Stomach (tissue), 9 donors: Measurements from ENCODE around the gene AGL. TPM values are rescaled to one million over a fixed set of nuclear protein-coding genes. Genes with fewer than 3 reads are reported as not detected.
A peak's percentile ranks its signal among the peaks of the same experiment; 100 is the strongest.

Experiments used
- DNase-seq, 2 donors: peaks; one replicate each; pipeline versions ENCODE4 v3.0.0 to v3.0.0-alpha.2; 2013 to 2019
- H3K27ac ChIP-seq, 5 donors: fragments of 200-600 bp in 4 of 5; sonication (generic) in 4 of 5; one replicate each; pipeline ENCODE4 v1.5.1; 2013 to 2019; ENCODE audit warnings: mild to moderate bottlenecking in 1 of 5, moderate library complexity in 1 of 5
- H3K27me3 ChIP-seq, 3 donors: fragments of 200-600 bp; sonication (generic); one replicate each; pipeline ENCODE4 v1.5.1; 2017 to 2019; ENCODE audit warnings: mixed run types in 1 of 3
- H3K36me3 ChIP-seq, 4 donors: fragments of 200-600 bp; sonication (generic); 1 replicate in 3 of 4; 2 replicates in 1 of 4; pipeline ENCODE4 v1.5.1; 2016 to 2019
- H3K4me1 ChIP-seq, 4 donors: fragments of 200-600 bp; sonication (generic); one replicate each; pipeline ENCODE4 v1.5.1; 2016 to 2019
- H3K4me3 ChIP-seq, 4 donors: fragments of 200-600 bp; sonication (generic) in 3 of 4; one replicate each; pipeline ENCODE4 v1.5.1; 2016 to 2019; ENCODE audit warnings: mild to moderate bottlenecking in 1 of 4
- H3K9me3 ChIP-seq, 4 donors: fragments of 200-600 bp; sonication (generic); one replicate each; pipeline ENCODE4 v1.5.1; 2016 to 2019
- EP300 ChIP-seq: sonication (generic); formaldehyde crosslinking; IDR thresholded peaks from one replicate; pipeline ENCODE4 v1.6.1; 2017; ENCODE audit warnings: antibody characterized with exemption
- POLR2A ChIP-seq, 4 donors: fragments of 450-650 bp; IDR thresholded peaks; one replicate each; pipeline ENCODE4 v1.6.1; 2016; ENCODE audit warnings: antibody characterized with exemption in 4 of 4, control low read depth in 2 of 4, mild to moderate bottlenecking in 1 of 4, moderate library complexity in 1 of 4
- POLR2AphosphoS5 ChIP-seq, 3 donors: sonication (generic); formaldehyde crosslinking; IDR thresholded peaks; one replicate each; pipeline ENCODE4 v1.6.1; 2016; ENCODE audit warnings: antibody characterized with exemption in 3 of 3
- WGBS, 5 donors: extraction: QIAGEN DNeasy Blood & Tissue Kit in 3 of 5; methylation state at CpG; one replicate each; pipeline versions ENCODE4 v1.1.5 to v1.1.7; 2013 to 2018; 5-methylcytosine and 5-hydroxymethylcytosine counted together
- intact Hi-C: fragments of 100-400 bp; cut with DNase I; formaldehyde crosslinking; loops from one replicate; pipeline ENCODE4 v1.15.1; 2023; ENCODE audit warnings: low total_unique reads
- polyA plus RNA-seq, 3 donors: library from polyadenylated mRNA; stranded (reverse); fragments of 200-250 nt; gene quantifications; one replicate each; pipeline ENCODE4 v1.2.3, GENCODE V29; 2013
- total RNA-seq, 5 donors: library from RNA; depleted of rRNA; stranded (reverse); fragments of >200 nt; gene quantifications; one replicate each; pipeline versions ENCODE4 v1.1.0 to v1.2.3, GENCODE V29; 2014 to 2016
- TF ChIP-seq, protein P1 (sequence below), 7 experiments: fragments of 450-650 bp in 4 of 7; fragments of 200-600 bp in 3 of 7; sonication (generic) in 3 of 7; IDR thresholded peaks; one replicate each; pipeline ENCODE4 v1.5.1; 2016 to 2019; ENCODE audit warnings: antibody characterized with exemption in 7 of 7, control low read depth in 2 of 7, mild to moderate bottlenecking in 1 of 7
- donor health status: healthy with polysubstance abuse.
- donor health status: Bipolar disorder and iron deficiency.
- donor health status: healthy.

Gene AGL
- total and polyA plus RNA-seq, 8 donors, result 4.3 to 107 (median 16.1) TPM

DNA sequence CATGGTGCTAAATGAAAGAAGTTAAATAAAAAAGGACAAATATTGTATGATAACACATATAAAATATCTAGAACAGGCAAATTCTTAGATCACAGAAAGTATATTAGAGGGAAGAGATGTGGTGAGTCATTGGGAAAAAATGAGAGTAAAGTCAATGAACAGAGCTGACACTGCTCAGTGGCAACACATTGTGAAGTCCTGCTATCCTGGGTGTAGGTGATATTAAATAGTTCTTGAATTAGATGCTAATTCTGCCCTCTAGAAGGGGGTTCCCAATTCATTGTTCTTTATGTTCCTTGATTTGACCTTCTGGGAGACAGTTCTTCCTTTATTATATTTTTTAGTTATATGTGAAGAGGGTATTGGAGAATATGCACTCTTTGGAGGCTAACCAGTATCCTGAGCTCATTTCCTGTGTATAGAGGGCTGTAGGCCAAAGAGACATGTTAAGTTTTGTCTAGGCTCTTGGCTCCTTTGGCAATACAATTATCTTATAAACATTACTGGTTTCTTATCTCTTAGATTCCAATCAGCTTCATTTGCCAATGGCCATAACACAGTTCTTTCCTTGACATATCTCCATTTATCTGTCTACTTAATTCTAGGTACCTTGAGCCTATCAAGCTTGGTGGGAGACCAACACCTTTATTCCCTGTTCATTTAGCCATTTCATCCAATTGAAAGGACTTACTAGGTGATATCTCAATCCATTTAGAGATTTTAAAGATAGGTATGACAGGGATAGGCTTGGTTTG lies 113.1 kb downstream of the AGL start:
- Histone ChIP-seq H3K27me3 (no peaks in the 10 kb centered on the region), H3K9me3 (no peaks in the 10 kb centered on the region), H3K4me1 (no peaks in the 10 kb centered on the region), H3K36me3 (no peaks in the 10 kb centered on the region), H3K27ac (no peak overlapping the region), H3K4me3 (no peak overlapping the region)
- no peak for DNase-seq
- no peak for TF ChIP-seq POLR2AphosphoS5 (IDR thresholded peaks at IDR 0.05)
- intact Hi-C loops, result no loop called here

DNA sequence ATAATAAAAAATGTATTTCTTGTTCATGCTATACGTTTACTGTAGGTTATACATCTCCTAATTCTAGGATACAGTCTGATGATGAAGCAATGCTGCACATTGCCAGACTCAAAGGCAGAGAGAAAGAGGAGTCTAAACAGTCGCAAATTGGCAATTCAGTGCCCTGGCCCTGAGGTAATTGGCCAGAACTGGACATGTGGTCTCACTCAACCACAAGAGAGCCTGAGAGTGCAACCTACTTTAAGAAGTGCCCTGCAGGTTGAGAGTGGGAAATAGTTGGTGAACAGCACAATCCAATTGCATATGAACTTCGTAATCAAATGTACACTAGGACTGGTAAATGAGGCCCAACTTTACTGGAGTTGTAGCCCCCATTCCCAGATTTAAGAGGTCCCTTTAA lies 114.6 kb downstream of the AGL start:
- no peak for TF ChIP-seq POLR2AphosphoS5 (IDR thresholded peaks at IDR 0.05)
- TF ChIP-seq, protein P1, sequence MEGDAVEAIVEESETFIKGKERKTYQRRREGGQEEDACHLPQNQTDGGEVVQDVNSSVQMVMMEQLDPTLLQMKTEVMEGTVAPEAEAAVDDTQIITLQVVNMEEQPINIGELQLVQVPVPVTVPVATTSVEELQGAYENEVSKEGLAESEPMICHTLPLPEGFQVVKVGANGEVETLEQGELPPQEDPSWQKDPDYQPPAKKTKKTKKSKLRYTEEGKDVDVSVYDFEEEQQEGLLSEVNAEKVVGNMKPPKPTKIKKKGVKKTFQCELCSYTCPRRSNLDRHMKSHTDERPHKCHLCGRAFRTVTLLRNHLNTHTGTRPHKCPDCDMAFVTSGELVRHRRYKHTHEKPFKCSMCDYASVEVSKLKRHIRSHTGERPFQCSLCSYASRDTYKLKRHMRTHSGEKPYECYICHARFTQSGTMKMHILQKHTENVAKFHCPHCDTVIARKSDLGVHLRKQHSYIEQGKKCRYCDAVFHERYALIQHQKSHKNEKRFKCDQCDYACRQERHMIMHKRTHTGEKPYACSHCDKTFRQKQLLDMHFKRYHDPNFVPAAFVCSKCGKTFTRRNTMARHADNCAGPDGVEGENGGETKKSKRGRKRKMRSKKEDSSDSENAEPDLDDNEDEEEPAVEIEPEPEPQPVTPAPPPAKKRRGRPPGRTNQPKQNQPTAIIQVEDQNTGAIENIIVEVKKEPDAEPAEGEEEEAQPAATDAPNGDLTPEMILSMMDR (IDR thresholded peaks at IDR 0.05), result no peak
- TF ChIP-seq POLR2A (IDR thresholded peaks at IDR 0.05), result no peak
- TF ChIP-seq EP300, result no peak
- no peak for DNase-seq
- intact Hi-C loops, result no loop called here
- H3K27ac ChIP-seq, result no peak overlapping the region
- H3K9me3 ChIP-seq, result no peaks in the 10 kb centered on the region
- H3K4me3 ChIP-seq, result no peak overlapping the region
- WGBS, 5 donors, result 77 to 87% (median 83%) methylated on average over 3 of the region's 3 CpGs
- H3K4me1 ChIP-seq, result peaks cover 0 to 12% (median 9%) of the 10 kb centered on the region in 4 donors
- no peaks in the 10 kb centered on the region for H3K27me3 ChIP-seq
- H3K36me3 ChIP-seq, result no peaks in the 10 kb centered on the region

DNA sequence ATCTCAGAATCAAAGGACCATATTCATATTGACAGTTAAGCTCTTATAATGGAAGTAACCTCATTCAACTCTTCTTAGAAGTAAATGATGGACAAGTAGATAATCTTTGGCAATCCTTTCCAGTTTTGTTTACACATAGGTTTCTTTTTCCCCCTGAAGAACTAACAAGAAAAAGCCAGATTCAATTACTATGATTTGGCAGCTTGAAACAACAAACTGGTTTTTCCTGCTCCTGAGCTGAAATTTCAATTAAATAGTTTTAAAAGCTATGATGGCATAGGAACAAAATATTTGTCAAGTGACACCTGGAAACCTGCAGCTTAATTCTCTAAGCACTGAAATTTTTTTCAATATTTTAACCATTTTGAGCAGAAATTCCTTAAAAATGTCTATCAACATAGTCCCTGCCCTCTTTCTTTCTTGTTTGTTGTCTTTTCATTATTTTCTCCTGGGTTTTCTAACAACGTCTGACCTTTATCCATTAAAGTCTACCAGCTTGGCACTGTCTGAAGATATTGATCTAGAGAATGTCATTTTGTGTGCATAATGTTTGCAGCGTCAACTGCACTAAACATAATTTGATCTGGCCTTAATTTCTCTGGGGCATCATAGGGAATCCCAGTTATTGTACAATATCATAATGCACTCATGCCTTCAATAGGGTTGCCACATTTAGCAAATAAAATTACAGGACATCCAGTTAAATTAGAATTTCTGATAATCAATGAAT lies 115.7 kb downstream of the AGL start:
- intact Hi-C loops, result no loop called here
- no peak for TF ChIP-seq POLR2AphosphoS5 (IDR thresholded peaks at IDR 0.05)
- no peak for TF ChIP-seq POLR2A (IDR thresholded peaks at IDR 0.05)
- TF ChIP-seq, protein P1 (IDR thresholded peaks at IDR 0.05), result no peak
- no peak for TF ChIP-seq EP300
- Histone ChIP-seq H3K27me3 (no peaks in the 10 kb centered on the region), H3K4me1 (peaks cover 0 to 17% (median 13%) of the 10 kb centered on the region in 4 donors), H3K4me3 (no peak overlapping the region), H3K9me3 (no peaks in the 10 kb centered on the region), H3K36me3 (no peaks in the 10 kb centered on the region), H3K27ac (no peak overlapping the region)
- DNase-seq, result peak in 1 of 2 donors; percentile 64
- WGBS, 5 donors, result 31 to 63% (median 40%) methylated on average over 2 of the region's 2 CpGs

DNA sequence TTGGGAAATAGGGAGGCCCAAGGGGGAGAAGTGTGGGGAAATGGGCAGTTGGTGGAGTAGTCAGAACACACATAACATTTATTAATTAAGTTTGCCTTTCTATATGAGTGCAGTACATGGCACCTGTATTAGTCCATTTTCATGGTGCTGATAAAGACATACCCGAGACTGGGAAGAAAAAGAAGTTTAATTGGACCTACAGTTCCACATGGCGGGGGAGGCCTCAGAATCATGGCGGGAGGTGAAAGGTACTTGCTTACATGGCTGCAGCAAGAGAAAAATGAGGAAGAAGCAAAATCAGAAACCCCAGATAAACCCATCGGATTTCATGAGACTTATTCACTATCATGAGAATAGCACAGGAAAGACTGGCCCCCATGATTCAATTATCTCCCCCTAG lies 118.1 kb downstream of the AGL start:
- Histone ChIP-seq H3K36me3 (no peaks in the 10 kb centered on the region), H3K4me3 (no peak overlapping the region), H3K4me1 (peaks cover 9 to 40% (median 29%) of the 10 kb centered on the region in 4 donors), H3K27me3 (no peaks in the 10 kb centered on the region), H3K9me3 (no peaks in the 10 kb centered on the region), H3K27ac (no peak overlapping the region)
- DNase-seq, result no peak
- TF ChIP-seq POLR2AphosphoS5 (IDR thresholded peaks at IDR 0.05) (no peak), EP300 (no peak), POLR2A (IDR thresholded peaks at IDR 0.05) (no peak)
- TF ChIP-seq, protein P1 (IDR thresholded peaks at IDR 0.05), result no peak
- WGBS, 5 donors, result 91 to 96% (median 92%) methylated on average over 4 of the region's 4 CpGs
- intact Hi-C loops, result no loop called here
